ENCODE results near the gene KPNA3.

The KPNA3 gene

DNA sequence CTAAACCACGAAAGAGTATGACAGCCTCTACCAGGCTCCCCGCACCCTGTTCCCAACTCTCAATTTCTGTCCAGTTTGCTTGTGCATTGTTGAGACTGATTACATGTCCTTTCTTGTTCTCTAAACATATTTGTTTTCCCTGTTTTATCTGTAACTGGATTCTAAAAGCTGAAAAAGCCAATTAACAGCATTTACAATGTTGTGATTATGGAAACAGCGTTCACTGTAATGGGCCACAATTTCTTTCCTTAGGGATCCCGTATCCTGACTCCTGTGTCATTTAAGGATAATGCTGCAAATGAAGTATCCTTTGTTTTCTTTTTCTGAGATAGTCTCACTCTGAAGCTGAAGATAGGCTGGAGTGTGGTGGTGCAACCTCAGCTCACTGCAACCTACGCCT, 121.7 kb downstream of the KPNA3 start:
- no peak for DNase-seq

DNA sequence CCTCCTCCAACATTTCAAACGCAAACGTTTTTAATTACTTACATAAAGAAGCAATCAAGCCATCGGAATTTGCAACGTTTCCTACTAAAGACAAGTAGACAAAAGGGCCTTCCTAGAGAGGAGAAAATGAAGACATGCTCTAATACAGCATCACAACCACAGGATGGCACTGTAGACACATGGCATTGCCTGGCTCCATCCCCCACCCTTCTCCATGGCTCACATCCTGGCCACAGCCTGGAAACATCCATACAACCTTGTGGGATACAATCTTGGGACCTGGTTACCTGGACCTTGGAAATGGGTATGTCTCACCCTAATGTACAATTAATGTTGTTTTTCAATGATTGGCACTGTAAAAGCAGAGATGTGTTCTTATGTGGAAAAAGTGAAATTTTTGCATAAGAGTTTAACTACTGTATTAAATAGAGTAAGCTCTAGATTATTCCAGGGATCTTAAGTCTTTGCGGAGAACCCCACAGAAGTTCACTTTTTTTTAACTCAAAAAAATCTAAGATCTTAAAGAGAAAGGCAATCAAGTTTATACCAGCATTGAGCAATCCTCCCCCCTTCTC, 122.7 kb downstream of the KPNA3 start:
- peak; percentile 42 for DNase-seq

DNA sequence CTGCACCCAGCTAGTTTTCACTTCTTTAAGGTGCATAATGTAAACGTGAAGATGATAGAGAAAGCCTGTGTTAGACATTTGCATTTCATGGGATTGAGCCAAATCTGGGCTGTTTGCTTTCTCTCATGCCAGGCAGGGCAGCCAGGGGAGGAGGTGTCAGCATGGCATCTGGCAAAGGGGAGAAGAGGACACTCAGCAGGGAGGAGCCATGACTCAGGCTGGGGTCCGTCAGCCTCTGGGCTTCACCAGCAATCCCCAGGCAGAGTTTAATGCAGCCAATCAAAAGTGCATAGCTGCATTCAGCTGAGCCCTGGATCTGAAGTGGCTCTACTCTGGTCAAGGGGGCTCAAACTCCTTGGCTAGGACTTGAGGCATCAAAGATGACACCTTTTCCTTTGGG, 124.7 kb downstream of the KPNA3 start:
- no peak for DNase-seq

DNA sequence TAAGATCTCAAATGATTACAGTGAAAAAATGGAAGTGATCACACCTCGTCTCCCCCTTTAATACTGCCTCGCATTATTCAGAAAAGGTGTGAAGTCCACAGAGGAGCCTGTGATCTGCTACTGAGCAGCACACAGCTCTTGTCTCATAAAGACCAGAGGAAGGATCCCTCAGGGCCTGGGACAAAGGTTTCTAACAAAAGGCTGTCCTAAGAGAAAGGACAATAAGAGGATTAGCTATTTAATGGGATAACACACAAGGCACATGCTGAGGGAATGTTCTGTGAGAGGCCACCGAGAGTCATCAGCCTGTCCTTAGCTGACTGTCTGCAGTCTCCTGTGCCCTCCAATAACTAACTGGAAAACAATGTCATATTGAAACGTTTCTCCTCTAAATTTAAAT, 127.9 kb downstream of the KPNA3 start:
- no peak for DNase-seq

DNA sequence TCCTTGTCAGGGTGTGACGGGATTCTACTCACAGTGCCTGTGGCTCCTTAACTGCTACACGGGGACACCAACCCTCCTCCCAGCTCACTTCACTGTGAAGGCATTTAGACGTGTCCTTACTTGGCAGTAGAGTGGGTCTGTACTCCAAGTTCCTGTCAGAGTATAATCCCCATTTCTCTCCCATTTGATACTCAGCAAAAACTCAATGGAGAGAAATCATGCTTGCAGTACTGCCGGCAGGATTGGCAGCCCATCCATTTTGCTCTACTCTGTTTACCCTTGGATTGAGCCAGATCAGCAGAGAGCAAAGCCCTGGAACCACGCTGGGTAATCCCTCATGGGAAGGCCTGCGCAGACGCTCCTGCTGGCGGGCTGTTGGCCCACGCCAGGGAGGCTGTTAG, 135.2 kb downstream of the KPNA3 start:
- no peak for DNase-seq

DNA sequence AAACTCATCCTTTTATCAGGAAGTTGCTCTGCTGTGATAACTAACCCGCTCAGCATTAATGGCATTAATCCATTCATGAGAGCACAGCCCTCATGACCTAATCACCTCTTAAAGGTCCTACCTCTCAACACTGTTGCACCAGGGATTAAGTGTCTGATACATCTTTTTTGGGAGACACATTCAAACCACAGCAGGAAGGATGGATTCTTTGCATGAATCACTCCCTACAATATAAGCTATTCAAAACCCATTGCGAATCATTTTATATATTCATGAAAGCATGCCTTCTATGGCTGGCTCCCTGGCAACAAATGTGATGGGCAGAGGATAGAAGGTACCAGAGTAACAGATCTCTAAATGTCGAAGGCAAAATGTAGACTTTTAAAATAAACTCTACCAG, 136.6 kb downstream of the KPNA3 start:
- no peak for DNase-seq

DNA sequence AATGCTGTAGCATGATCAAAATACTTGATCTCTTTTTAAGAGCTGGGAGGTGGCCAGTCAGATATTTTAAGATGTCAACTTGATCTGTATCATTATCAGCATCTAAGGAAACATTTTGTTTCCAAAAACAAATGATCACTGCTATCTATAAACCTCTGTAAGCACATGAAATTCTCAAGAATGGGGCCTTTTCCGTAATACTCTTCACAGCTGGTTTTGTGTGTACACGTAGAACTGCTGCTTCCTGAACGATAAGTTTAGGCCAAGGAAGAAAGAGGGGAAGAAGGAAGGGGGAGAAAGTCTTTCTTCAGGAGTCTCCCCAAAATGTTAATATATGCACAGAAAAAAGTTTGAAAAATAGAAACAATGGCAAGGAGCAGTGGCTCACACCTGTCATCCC, 138.5 kb downstream of the KPNA3 start:
- no peak for DNase-seq

DNA sequence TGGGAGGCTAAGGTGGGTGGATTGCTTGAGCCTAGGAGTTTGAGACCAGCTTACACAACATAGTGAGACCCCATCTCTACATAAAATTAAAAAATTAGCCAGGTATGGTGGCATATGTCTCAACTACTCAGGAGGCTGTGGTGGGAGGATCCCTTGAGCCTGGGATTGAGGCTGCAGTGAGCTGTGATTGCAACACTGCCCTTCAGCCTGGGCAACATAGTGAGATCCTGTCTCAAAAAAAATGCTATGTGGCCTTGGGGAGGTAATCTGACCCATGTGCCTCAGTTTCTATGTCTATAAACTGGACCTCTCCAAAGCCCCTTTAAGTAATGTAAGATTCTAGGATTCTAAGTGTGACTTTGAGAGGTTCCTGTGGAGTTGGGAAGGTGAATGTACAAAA, 139.0 kb downstream of the KPNA3 start:
- DNase-seq: no peak

DNA sequence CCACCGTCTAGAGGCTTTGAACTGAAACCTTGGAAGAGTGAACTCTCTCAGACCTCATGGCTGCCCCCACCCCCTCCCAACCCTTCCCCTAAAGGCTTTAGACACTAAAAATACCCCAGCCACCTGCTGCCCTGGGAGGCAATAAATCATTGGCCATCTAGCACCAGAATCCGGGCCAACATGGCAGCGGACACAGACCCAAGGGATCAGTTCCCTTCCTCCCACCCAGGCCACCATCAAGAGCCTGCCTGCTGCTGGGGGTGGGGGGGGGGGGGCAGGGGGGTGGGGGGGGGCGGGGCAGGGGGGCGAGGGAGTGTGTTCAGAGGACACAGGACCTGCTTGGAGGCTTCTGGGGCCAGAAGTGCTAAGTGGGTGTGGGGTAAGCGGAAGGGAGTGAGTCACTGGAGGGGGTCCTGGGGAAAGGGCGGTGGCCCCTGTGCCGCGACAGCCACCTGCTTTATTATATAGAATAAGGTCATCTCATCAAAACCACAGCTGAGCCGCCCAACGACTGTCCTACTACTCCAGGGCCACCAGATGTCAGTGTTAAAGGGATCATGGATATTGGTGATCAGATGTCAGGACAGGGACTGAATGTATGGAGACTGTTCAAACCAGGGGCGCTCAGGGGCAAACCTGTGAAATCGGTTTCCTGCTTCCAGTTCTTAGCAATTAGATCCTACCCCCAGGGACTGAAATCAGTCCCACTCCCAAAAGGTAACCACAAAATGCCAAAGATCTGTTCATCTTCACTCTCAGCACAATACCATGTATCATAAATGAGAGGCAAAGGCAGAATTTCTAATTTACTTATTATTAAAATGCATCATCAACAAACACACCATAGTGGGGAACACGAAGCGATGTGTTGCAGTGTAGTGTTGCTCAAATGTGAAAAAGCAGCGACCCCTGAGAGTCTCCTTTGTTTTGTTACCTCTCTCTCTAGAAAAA, 139.9 kb downstream of the KPNA3 start:
- DNase-seq: no peak

DNA sequence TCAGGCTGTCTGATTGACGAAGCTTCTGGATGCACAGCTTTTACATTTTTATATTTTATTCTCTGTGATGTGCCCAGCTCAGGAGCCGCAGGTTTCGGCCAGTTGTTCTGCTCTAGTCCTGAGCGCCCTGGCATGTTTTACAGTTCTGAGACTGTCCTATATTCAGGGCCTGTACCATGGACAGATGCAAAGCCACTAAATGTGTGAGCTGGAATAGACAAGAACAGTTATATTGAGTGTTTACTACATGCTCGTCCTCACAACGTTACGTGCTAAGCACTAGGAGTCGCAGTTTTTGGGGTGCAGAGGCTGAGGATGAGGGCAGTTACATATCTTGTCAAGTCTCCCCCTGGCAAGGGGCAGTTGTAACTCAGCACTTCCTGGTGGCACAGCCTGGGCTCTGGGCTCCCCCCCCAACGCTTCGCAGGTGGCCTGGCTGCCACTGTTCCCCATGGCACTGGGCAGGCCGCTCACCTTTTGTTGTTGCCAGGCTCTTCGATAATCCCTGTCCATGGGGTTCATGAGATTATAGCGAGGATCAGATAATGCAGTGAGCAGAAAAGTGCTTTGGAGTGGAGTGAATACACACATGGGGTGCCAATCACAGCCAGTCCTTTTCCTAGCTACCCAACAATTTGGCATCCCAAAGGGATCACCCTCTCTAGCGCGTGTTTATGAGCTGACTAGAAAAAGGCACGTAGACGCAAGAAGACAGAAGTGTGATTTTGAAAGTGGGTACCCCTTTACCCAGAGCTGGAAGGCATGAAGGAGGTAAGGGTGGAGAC, 140.7 kb downstream of the KPNA3 start:
- DNase-seq: no peak

DNA sequence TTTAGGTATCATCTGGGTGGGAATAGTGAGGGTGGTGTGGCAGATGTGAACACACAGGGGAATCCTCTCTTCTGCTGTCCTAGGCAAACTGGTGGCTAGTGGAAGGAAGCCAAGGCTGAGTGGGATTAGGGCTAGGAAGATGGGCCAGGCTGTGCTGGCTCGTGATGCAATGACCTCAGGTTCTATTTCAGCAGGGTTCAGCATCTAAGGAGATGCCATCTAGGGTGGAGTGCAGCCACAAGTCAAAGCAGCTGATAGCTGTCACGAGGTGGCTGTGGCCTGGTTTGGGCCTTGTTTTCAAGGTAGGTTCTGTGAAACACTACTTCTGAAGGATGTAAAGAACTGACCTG, 142.5 kb downstream of the KPNA3 start:
- DNase-seq: no peak
